M059J (cell line): Measurements from ENCODE around the gene TAF13. TPM values are rescaled to one million over a fixed set of nuclear protein-coding genes. Genes with fewer than 3 reads are reported as not detected.

Experiments used
- DNase-seq: peaks from one replicate; pipeline ENCODE4 v3.0.0-alpha.2; 2012; ENCODE audit warnings: low read depth
- total RNA-seq: library from RNA; depleted of rRNA; stranded (reverse); fragments of >200 nt; shearing (Covaris generic); gene quantifications from 2 replicates; pipeline ENCODE4 v1.2.3, GENCODE V29; 2014; rRNA removed

The TAF13 gene
- 73.4 and 97.8 TPM in 2 replicates for total RNA-seq

- DNase-seq, result peak; percentile 97
These were observed at the start of gene TAF13 for GRCh38 chr1:109075531-109076490. TSS of gene TAF13 (minus strand) at chr1:109076003. CDS start at chr1:109075947, 56 bp downstream.

GRCh38 chr1:109120356-109120755, 44.6 kb upstream of the TAF13 start:
- DNase-seq, result no peak

- no peak for DNase-seq
These were observed 42.3 kb upstream of the TAF13 start for GRCh38 chr1:109118089-109118488.

GRCh38 chr1:109116286-109116685, 40.5 kb upstream of the TAF13 start:
- no peak for DNase-seq

GRCh38 chr1:109115685-109116084, 39.9 kb upstream of the TAF13 start:
- no peak for DNase-seq

GRCh38 chr1:109114342-109114674, 38.5 kb upstream of the TAF13 start:
- no peak for DNase-seq

GRCh38 chr1:109113590-109114341, 38.0 kb upstream of the TAF13 start, which contains the start of gene ELAPOR1:
TSS of gene ELAPOR1 (plus strand) at chr1:109114115. CDS start at chr1:109114184, 69 bp downstream.
- peak; percentile 56 for DNase-seq

GRCh38 chr1:109112652-109113285, 37.0 kb upstream of the TAF13 start:
- peak; percentile 95 for DNase-seq

- DNase-seq, result peak; percentile 65
These were observed 36.4 kb upstream of the TAF13 start for GRCh38 chr1:109112056-109112651.

GRCh38 chr1:109111386-109112055, 35.7 kb upstream of the TAF13 start:
- DNase-seq, result no peak

- DNase-seq, result no peak
These were observed 34.1 kb upstream of the TAF13 start for GRCh38 chr1:109109906-109110305.

GRCh38 chr1:109107785-109108184, 32.0 kb upstream of the TAF13 start:
- no peak for DNase-seq

- no peak for DNase-seq
These were observed 30.1 kb upstream of the TAF13 start for GRCh38 chr1:109105881-109106280.

- DNase-seq, result peak; percentile 24
These were observed 28.8 kb upstream of the TAF13 start for GRCh38 chr1:109104364-109105151.

GRCh38 chr1:109099938-109100773, 24.4 kb upstream of the TAF13 start:
- peak; percentile 97 for DNase-seq

- no peak for DNase-seq
These were observed 20.3 kb upstream of the TAF13 start for GRCh38 chr1:109096120-109096519.

- DNase-seq, result no peak
These were observed 19.8 kb upstream of the TAF13 start for GRCh38 chr1:109095631-109096030.

GRCh38 chr1:109094871-109095270, 19.1 kb upstream of the TAF13 start:
- DNase-seq, result no peak

GRCh38 chr1:109094377-109094803, 18.6 kb upstream of the TAF13 start:
- peak; percentile 91 for DNase-seq
